Mesothelial cell of epicardium (in vitro differentiated cells): Measurements from ENCODE around the gene NANOS3. TPM values are rescaled to one million over a fixed set of nuclear protein-coding genes. Genes with fewer than 3 reads are reported as not detected.

Source experiments
- DNase-seq, 2 experiments: peaks; one replicate each; pipeline ENCODE4 v3.0.0; 2021; ENCODE audit warnings: low spot score in 2 of 2; ENCODE audit not compliant: unreplicated experiment in 2 of 2
- H3K27ac Mint-ChIP-seq: 2 replicates; pipeline ENCODE4 v1.8.0; 2021; ENCODE audit warnings: mixed read lengths
- H3K27me3 Mint-ChIP-seq: 2 replicates; pipeline ENCODE4 v1.8.0; 2021; ENCODE audit warnings: low read depth, mixed read lengths
- H3K36me3 Mint-ChIP-seq: 2 replicates; pipeline ENCODE4 v1.8.0; 2021; ENCODE audit warnings: mixed read lengths
- H3K4me1 Mint-ChIP-seq: 2 replicates; pipeline ENCODE4 v1.8.0; 2021; ENCODE audit warnings: mixed read lengths
- H3K4me3 Mint-ChIP-seq: 2 replicates; pipeline ENCODE4 v1.8.0; 2021; ENCODE audit warnings: mild to moderate bottlenecking, moderate library complexity, mixed read lengths
- H3K9me3 Mint-ChIP-seq: 2 replicates; pipeline ENCODE4 v1.8.0; 2021; ENCODE audit warnings: mixed read lengths
- total RNA-seq: library from RNA; stranded (reverse); gene quantifications from 3 replicates; pipeline ENCODE4 v1.2.1, GENCODE V29; 2021
- TF ChIP-seq, protein P1 (sequence below): fragments of 200-600 bp; sonication (generic); IDR thresholded peaks from one replicate; pipeline ENCODE4 v1.5.0; 2021; ENCODE audit warnings: antibody characterized with exemption; ENCODE audit not compliant: unreplicated experiment

Gene NANOS3
- total RNA-seq, 1 donor from 2014 or later = 8.2 TPM

DNA sequence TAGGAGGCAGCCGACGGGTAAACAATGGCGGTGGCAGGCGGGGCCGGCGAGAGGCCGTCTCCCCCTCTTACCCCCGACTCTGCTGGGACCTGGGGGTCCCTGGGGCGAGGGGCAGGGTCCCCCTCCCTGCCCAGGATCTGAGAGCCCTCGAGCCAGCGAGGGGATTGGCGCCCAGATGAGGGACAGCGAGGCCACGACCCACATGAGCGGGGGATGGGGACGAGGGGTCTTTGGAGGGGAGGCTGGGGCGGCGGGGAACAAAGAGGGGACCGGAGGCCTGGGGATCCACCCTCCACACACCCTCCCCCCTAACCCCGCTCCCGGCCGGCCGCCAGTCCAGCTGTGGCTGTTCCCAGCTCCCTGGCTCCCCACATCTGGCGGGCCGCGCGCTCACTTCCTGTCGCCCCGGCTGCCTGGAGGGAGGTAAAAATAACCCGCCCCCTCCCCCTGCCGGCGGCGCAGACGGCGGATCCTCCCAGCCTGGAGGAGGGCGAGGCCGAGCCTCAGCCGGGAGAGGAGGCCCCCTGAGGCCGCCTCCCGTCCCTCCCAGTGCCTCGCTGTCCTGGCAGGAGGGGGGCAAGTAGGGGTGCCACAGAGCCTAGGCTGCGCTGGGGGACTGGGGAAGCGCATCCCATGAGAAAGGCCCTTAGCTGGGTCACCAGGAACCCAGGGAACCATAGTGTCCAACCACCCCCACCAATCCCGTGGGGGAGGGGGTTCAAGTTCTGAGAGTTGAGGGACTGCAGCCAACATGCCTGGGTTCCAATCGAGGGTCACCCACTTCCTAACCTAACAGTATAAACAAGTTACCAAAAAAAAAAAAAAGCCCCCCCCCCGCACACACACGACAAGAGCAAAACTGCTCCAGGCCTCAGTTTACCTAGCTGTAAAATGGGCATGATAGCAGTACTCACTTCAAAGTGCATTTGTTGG, 29.3 kb upstream of the NANOS3 start:
- Mint-ChIP-seq H3K4me3 (peak overlapping the region; percentile 50), H3K27me3 (no peaks in the 10 kb centered on the region), H3K9me3 (no peaks in the 10 kb centered on the region), H3K36me3 (no peaks in the 10 kb centered on the region), H3K27ac (peak overlapping the region; percentile 100), H3K4me1 (peaks cover 46% of the 10 kb centered on the region)
- TF ChIP-seq, protein P1, sequence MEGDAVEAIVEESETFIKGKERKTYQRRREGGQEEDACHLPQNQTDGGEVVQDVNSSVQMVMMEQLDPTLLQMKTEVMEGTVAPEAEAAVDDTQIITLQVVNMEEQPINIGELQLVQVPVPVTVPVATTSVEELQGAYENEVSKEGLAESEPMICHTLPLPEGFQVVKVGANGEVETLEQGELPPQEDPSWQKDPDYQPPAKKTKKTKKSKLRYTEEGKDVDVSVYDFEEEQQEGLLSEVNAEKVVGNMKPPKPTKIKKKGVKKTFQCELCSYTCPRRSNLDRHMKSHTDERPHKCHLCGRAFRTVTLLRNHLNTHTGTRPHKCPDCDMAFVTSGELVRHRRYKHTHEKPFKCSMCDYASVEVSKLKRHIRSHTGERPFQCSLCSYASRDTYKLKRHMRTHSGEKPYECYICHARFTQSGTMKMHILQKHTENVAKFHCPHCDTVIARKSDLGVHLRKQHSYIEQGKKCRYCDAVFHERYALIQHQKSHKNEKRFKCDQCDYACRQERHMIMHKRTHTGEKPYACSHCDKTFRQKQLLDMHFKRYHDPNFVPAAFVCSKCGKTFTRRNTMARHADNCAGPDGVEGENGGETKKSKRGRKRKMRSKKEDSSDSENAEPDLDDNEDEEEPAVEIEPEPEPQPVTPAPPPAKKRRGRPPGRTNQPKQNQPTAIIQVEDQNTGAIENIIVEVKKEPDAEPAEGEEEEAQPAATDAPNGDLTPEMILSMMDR = peak; percentile 10
- DNase-seq = peak; percentile 88 to 90

DNA sequence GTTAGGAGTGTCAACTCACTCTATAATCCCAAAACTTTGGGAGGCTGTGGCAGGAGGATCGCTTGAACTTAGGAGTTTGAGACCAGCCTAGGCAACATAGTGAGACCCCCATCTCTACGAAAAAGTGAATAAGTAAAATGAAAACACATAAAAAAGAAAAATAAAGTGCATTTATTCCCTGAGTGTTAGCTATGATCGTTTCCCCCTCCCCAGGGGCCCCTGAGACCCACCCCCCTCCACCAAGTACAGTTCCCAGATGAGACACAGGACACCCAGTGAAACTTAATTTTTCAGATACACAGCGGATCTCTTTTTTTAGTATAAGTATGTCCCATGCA, 28.6 kb upstream of the NANOS3 start:
- Mint-ChIP-seq H3K4me3 (no peak overlapping the region), H3K27ac (peak overlapping the region; percentile 93), H3K36me3 (no peaks in the 10 kb centered on the region), H3K9me3 (no peaks in the 10 kb centered on the region), H3K4me1 (peaks cover 44% of the 10 kb centered on the region), H3K27me3 (no peaks in the 10 kb centered on the region)
- TF ChIP-seq, protein P1 = no peak
- no peak for DNase-seq

DNA sequence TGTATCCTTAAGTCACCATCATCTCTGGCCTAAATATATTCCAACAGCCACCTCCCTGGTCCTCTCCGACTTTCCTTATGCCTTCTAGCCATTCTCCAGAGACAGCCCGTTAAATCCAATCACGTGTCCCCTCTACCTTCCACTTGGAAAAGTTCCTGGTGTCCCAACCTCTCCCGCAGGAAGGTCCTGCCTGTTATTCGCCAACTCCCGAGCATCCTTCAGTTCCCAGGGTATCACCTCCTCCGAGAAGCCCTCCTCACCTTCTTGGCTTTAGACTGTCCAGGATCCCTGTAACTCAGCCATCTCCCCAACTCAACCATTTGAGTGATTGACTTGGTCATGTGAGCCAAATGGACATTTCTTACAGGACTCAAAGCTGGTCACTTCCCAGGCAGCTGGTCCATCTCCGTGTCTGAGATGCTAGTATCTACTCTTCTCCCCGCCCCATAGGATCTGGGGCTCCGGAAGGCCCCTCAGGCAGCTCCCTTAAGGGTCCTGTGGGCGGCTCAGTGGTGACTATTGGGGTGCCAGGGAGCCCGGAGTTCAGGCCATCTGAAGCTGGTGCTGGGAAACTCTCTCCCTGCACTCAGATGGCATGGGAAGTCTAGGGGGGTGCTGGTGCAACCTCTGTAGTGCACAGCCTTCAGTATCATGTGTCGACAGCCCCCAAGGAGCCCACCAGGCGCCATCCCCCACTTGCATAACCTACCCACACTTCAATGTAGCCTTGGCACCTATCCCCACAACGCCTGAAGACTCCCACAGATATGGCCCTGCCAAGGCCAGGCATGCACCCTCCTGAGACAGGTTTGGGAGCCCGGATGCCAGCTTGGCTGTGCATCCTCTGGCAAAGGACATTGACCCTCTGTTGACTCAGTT, 27.9 kb upstream of the NANOS3 start:
- H3K4me1 Mint-ChIP-seq = peaks cover 40% of the 10 kb centered on the region
- H3K27ac Mint-ChIP-seq = peak overlapping the region; percentile 93
- TF ChIP-seq, protein P1 = no peak
- no peaks in the 10 kb centered on the region for H3K27me3 Mint-ChIP-seq
- no peaks in the 10 kb centered on the region for H3K9me3 Mint-ChIP-seq
- DNase-seq = no peak
- no peaks in the 10 kb centered on the region for H3K36me3 Mint-ChIP-seq
- peak overlapping the region; percentile 16 for H3K4me3 Mint-ChIP-seq

DNA sequence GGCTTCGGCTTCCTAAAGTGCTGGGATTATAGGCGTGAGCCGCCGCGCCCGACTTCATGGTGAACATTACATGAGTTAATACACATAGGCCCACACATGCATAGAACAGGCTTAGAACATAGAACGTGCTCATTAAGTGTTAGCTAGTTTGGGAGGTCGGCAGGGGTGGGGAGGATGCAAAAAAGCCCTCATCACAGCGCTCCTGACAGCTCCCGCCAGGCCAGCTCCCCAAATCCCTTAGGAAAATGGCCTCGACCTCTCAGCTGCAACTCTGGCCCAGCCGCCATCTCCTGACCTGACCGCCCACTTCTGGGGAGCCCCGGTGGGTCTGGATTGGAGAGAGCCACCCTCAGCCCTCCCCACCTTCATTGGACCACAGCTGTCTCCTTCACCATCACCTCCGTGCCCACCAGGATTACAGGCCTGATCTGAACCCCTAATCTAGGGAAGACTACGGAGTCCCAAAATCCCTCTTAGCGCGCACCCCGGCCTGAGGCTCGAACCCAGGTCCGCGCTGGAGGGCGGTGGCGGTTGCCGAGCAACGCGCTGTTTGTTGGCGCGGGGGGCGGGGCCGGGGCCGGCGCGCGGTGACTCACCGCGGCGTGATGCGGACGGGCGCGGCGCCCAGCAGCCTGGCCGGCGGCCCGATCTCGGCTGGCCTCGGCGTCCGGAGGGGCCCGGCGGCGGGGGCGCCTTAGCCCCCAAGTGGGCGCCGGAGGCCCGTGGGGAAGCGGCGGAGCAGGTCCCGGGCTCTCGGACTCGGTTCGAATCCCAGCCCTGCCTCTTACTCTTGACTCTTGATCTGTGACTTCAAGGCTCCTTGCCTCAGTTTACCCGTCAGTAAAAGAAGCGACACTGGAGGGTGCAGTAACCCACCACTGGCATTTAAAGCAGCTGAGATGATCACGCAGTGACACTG, 26.7 kb upstream of the NANOS3 start:
- no peaks in the 10 kb centered on the region for H3K36me3 Mint-ChIP-seq
- DNase-seq = peak; percentile 79 to 90
- no peaks in the 10 kb centered on the region for H3K9me3 Mint-ChIP-seq
- peak overlapping the region; percentile 99 for H3K27ac Mint-ChIP-seq
- H3K27me3 Mint-ChIP-seq = no peaks in the 10 kb centered on the region
- H3K4me3 Mint-ChIP-seq = peak overlapping the region; percentile 48
- H3K4me1 Mint-ChIP-seq = peaks cover 32% of the 10 kb centered on the region
- TF ChIP-seq, protein P1 = no peak
